Muscle of arm (tissue), 14 donors: Measurements from ENCODE around the gene PIGU. TPM values are rescaled to one million over a fixed set of nuclear protein-coding genes. Genes with fewer than 3 reads are reported as not detected.
"Not testable (repeated sequence)": the region's sequence is repeated elsewhere in the genome, so short reads cannot be mapped to it uniquely, and the experiment has no call there.

Experiments
- DNase-seq: peaks from one replicate; pipeline ENCODE4 v3.0.0-alpha.2; 2013
- long read RNA-seq, 11 donors: transcript quantifications; one replicate each; lab custom pipeline, GENCODE V29; 2026
- polyA plus RNA-seq, 12 donors: library from polyadenylated mRNA; unstranded; fragments of 120-200 nt; gene quantifications; one replicate each; pipeline ENCODE4 v1.2.1, GENCODE V29; 2013; ENCODE audit not compliant: insufficient read length in 12 of 12

Gene PIGU
- 10 to 100 TPM in 11 of 12 donors, not detected in 1; 20.4 to 34.8 (median 26.2) TPM for polyA plus RNA-seq
- long read RNA-seq, donor 1, transcript PIGU-201 (12 exons, 1,632 nt), result major isoform, 6 of 11 reads
- long read RNA-seq, donor 1, partial matches to known transcripts, result 5 of 11 reads
- long read RNA-seq, donor 1, other reads (novel, unspliced or antisense), result 0 of 11 reads
- long read RNA-seq, donor 2, transcript PIGU-201 (12 exons, 1,632 nt), result major isoform, 10 of 10 reads
- long read RNA-seq, donor 2, partial matches to known transcripts, result 0 of 10 reads
- long read RNA-seq, donor 2, other reads (novel, unspliced or antisense), result 0 of 10 reads
- long read RNA-seq, donor 3, partial matches to known transcripts, result 0 of 3 reads
- long read RNA-seq, donor 3, other reads (novel, unspliced or antisense), result 0 of 3 reads
- long read RNA-seq, donor 4, partial matches to known transcripts, result 0 of 2 reads
- long read RNA-seq, donor 4, other reads (novel, unspliced or antisense), result 0 of 2 reads
- long read RNA-seq, donor 5, transcript PIGU-201 (12 exons, 1,632 nt), result major isoform, 7 of 8 reads
- long read RNA-seq, donor 5, partial matches to known transcripts, result 0 of 8 reads
- long read RNA-seq, donor 5, other reads (novel, unspliced or antisense), result 0 of 8 reads
- long read RNA-seq, donor 6, partial matches to known transcripts, result 0 of 4 reads
- long read RNA-seq, donor 6, other reads (novel, unspliced or antisense), result 0 of 4 reads
- long read RNA-seq, donor 7, partial matches to known transcripts, result 0 of 4 reads
- long read RNA-seq, donor 7, other reads (novel, unspliced or antisense), result 0 of 4 reads
- long read RNA-seq, donor 8, transcript PIGU-201 (12 exons, 1,632 nt), result major isoform, 7 of 7 reads
- long read RNA-seq, donor 8, partial matches to known transcripts, result 0 of 7 reads
- long read RNA-seq, donor 8, other reads (novel, unspliced or antisense), result 0 of 7 reads
- long read RNA-seq, donor 9, transcript PIGU-201 (12 exons, 1,632 nt), result major isoform, 6 of 7 reads
- long read RNA-seq, donor 9, partial matches to known transcripts, result 0 of 7 reads
- long read RNA-seq, donor 9, other reads (novel, unspliced or antisense), result 0 of 7 reads
- long read RNA-seq, donor 10, transcript PIGU-201 (12 exons, 1,632 nt), result major isoform, 12 of 12 reads
- long read RNA-seq, donor 10, partial matches to known transcripts, result 0 of 12 reads
- long read RNA-seq, donor 10, other reads (novel, unspliced or antisense), result 0 of 12 reads
- long read RNA-seq, donor 11, transcript PIGU-201 (12 exons, 1,632 nt), result major isoform, 10 of 10 reads
- long read RNA-seq, donor 11, partial matches to known transcripts, result 0 of 10 reads
- long read RNA-seq, donor 11, other reads (novel, unspliced or antisense), result 0 of 10 reads

GRCh38 chr20:34676642-34677373 is at the start of gene PIGU:
Gene PIGU, minus strand, starts transcription at chr20:34677092. Its CDS starts 7 bp downstream, at chr20:34677085.
- peak; percentile 95 for DNase-seq

- no peak for DNase-seq
Measured at GRCh38 chr20:34724172-34724571, 47.3 kb upstream of the PIGU start.

GRCh38 chr20:34722560-34722959 is 45.7 kb upstream of the PIGU start:
- DNase-seq, result not testable (repeated sequence)

- no peak for DNase-seq
Measured at GRCh38 chr20:34720266-34720665, 43.4 kb upstream of the PIGU start.

GRCh38 chr20:34719242-34720017 is 42.5 kb upstream of the PIGU start:
- not testable (repeated sequence) for DNase-seq

DNA sequence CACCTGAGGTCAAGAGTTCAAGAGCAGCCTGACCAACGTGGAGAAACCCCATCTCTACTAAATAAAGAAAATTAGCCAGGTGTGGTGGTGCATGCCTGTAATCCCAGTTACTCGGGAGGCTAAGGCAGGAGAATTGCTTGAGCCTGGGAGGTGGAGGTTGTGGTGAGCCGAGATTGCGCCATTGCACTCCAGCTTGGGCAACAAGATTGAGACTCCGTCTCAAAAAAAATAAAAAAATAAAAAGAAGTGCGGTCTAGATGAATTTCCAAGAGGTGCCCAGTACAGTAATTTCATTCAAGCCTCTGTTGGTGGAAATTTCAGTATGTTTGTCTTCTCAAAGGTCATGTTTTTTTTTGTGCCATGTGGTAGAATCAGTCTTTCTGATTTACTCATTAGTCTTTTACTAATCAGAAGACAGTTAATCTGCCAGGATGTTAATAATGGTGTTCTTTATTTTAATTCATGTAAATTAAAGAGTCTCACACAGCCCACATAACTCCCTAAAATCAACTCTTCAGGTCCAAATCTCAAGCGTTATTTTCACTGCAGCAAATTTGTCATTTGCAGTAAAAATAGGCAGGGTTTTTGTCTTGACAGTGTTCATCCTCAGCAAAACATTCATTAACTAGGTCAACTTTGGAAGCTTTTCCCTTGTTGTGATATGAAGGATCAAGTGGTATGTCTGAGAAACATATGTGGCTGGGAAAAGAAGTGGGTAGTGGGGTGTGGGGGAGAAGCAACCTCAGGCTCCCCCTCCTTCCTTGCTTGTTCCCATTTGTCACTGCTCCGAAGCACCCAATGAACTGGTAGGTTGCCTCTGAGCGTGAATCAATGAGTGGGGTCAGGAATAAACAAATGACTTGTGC is 40.6 kb upstream of the PIGU start:
- no peak for DNase-seq

- DNase-seq, result no peak
Measured at GRCh38 chr20:34716921-34717229, 40.0 kb upstream of the PIGU start.

- no peak for DNase-seq
Measured at GRCh38 chr20:34715384-34715783, 38.5 kb upstream of the PIGU start.

- not testable (repeated sequence) for DNase-seq
Measured at GRCh38 chr20:34713944-34714515, 37.1 kb upstream of the PIGU start.

GRCh38 chr20:34713194-34713943 is 36.5 kb upstream of the PIGU start:
- no peak for DNase-seq

DNA sequence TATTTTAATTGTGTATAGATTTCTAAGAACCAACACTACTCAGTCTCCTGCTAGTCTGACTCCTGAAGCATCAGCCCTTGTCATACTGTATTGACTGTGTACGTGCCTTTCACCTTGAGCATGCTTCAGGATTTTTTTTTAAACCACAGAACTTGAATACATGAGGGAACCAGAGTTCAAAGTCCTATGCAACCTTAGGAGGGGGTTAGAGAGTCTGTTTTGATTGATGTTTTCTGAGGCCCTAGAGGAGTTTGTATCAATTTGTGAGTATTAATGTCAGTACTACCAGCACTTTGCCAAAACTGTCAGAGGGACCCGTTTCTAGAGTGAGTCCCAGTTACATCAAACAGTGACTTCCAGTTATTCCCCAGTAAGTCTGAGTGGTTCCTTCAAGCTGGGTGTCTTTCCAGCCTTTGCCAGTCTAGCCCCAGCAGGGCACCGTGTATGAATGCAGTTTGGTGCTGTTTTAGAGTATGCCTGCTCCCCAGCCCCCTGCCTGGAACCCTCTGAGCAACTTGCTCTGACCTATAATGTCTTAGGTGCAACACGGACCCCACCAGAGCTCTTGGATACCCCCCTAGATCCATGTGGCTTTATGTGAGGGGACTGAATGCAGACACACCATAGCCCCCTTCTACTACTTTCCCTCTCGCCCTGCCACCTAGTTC is 35.8 kb upstream of the PIGU start:
- DNase-seq, result no peak

- DNase-seq, result no peak
Measured at GRCh38 chr20:34711813-34712430, 35.0 kb upstream of the PIGU start.

GRCh38 chr20:34710861-34711574 is 34.1 kb upstream of the PIGU start:
- no peak for DNase-seq

DNA sequence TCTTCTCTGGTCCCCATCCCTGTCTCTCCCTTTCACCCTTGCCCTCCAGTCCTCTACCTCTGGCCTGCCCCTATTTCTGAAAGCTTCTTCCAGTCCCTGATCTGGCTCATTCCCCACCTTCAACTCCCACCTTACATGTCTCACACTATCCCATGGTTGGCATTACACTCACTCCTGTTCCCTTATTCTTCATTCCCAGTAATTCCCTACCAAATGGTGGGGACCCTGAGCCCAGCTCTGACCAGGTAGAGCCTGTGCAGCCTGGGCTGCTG is 33.6 kb upstream of the PIGU start:
- DNase-seq, result no peak

DNA sequence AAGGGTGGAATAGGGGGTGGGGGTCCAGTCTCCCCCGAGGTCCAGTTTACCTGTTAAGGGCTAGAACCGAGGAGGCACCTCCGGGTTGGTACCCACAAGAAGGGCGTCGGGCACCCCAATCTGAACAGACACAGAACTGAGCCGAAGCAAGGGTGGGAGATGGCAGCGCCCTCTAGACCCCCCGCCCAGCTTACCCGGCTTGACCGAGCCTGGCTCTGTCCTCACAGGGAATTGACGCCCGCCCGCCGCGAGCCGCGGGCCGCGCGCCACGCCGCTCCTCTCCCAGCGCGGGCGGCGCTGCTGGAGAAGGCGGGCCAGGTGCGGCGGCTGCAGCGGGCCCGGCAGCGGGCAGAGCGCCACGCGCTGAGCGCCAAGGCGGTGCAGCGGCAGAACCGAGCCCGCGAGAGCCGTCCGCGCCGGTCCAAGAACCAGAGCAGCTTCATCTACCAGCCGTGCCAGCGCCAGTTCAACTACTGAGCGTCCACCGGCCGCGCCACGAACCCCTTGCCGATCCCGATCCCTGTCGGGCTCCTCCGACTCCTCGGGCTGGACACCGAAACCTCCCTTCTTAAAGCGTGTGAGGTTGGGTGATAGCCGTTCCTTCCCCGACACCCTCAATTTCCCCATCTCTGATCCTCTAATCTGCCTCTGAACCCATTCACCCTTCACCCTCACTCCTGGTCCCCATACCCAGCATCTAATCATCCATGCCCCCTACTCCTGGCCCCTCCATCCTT is 33.1 kb upstream of the PIGU start:
- no peak for DNase-seq
